Progenitor cell of endocrine pancreas (in vitro differentiated cells): ENCODE data around the gene MTA2. TPM values are rescaled to one million over a fixed set of nuclear protein-coding genes. Genes with fewer than 3 reads are reported as not detected.

Source experiments
- DNase-seq: peaks from one replicate; pipeline ENCODE4 v3.0.0; 2021; ENCODE audit warnings: low spot score; ENCODE audit not compliant: unreplicated experiment
- H3K27ac Mint-ChIP-seq: 2 replicates; pipeline ENCODE4 v1.8.0; 2021; ENCODE audit warnings: mild to moderate bottlenecking, moderate library complexity, mixed read lengths
- H3K27me3 Mint-ChIP-seq: 2 replicates; pipeline ENCODE4 v1.8.0; 2021; ENCODE audit warnings: mixed read lengths
- H3K36me3 Mint-ChIP-seq: 2 replicates; pipeline ENCODE4 v1.8.0; 2022; ENCODE audit warnings: mixed read lengths; ENCODE audit not compliant: insufficient read depth
- H3K4me1 Mint-ChIP-seq: 2 replicates; pipeline ENCODE4 v1.8.0; 2021; ENCODE audit warnings: low read depth, mixed read lengths
- H3K4me3 Mint-ChIP-seq: 2 replicates; pipeline ENCODE4 v1.8.0; 2021; ENCODE audit warnings: low read depth, mild to moderate bottlenecking, moderate library complexity, mixed read lengths
- H3K9me3 Mint-ChIP-seq: 2 replicates; pipeline ENCODE4 v1.8.0; 2021; ENCODE audit warnings: low read depth, mixed read lengths
- CTCF ChIP-seq: fragments of 200-600 bp; sonication (generic); IDR thresholded peaks from one replicate; pipeline ENCODE4 v1.5.0; 2021; ENCODE audit warnings: antibody characterized with exemption, mild to moderate bottlenecking; ENCODE audit not compliant: unreplicated experiment
- total RNA-seq: library from RNA; stranded (reverse); gene quantifications from 2 replicates; pipeline ENCODE4 v1.2.1, GENCODE V29; 2021

The MTA2 gene
- total RNA-seq, 1 donor from 2014 or later, result 134 TPM

- H3K36me3 Mint-ChIP-seq, result peaks cover 22% of the 10 kb centered on the region
- H3K9me3 Mint-ChIP-seq, result no peaks in the 10 kb centered on the region
- H3K27me3 Mint-ChIP-seq, result no peaks in the 10 kb centered on the region
- H3K27ac Mint-ChIP-seq, result peak overlapping the region; percentile 74
- no peak for DNase-seq
- TF ChIP-seq CTCF, result no peak
- no peak overlapping the region for H3K4me3 Mint-ChIP-seq
- H3K4me1 Mint-ChIP-seq, result peaks cover 53% of the 10 kb centered on the region
Measured at GRCh38 chr11:62556108-62556874, 45.4 kb downstream of the MTA2 start.

- H3K27me3 Mint-ChIP-seq, result no peaks in the 10 kb centered on the region
- peak overlapping the region; percentile 54 for H3K27ac Mint-ChIP-seq
- H3K4me1 Mint-ChIP-seq, result peaks cover 48% of the 10 kb centered on the region
- no peak for TF ChIP-seq CTCF
- DNase-seq, result no peak
- no peaks in the 10 kb centered on the region for H3K9me3 Mint-ChIP-seq
- peaks cover 19% of the 10 kb centered on the region for H3K36me3 Mint-ChIP-seq
- H3K4me3 Mint-ChIP-seq, result no peak overlapping the region
Measured at GRCh38 chr11:62555464-62556107, 46.1 kb downstream of the MTA2 start.

- no peak for DNase-seq
- H3K36me3 Mint-ChIP-seq, result peaks cover 14% of the 10 kb centered on the region
- peak overlapping the region; percentile 74 for H3K27ac Mint-ChIP-seq
- TF ChIP-seq CTCF, result no peak
- no peaks in the 10 kb centered on the region for H3K27me3 Mint-ChIP-seq
- no peaks in the 10 kb centered on the region for H3K9me3 Mint-ChIP-seq
- H3K4me3 Mint-ChIP-seq, result no peak overlapping the region
- H3K4me1 Mint-ChIP-seq, result peaks cover 50% of the 10 kb centered on the region
Measured at GRCh38 chr11:62554387-62555167, 47.1 kb downstream of the MTA2 start.

- H3K4me3 Mint-ChIP-seq, result no peak overlapping the region
Measured at GRCh38 chr11:62553839-62554361, 47.8 kb downstream of the MTA2 start.

More at GRCh38 chr11:62553839-62554361, 47.8 kb downstream of the MTA2 start:
- TF ChIP-seq CTCF, result no peak
- DNase-seq, result no peak
- H3K27ac Mint-ChIP-seq, result peak overlapping the region; percentile 87
- H3K27me3 Mint-ChIP-seq, result no peaks in the 10 kb centered on the region
- H3K4me1 Mint-ChIP-seq, result peaks cover 52% of the 10 kb centered on the region
- no peaks in the 10 kb centered on the region for H3K9me3 Mint-ChIP-seq
- H3K36me3 Mint-ChIP-seq, result peaks cover 8% of the 10 kb centered on the region
